ENCODE measurements around the gene RAD18.

Gene RAD18

DNA sequence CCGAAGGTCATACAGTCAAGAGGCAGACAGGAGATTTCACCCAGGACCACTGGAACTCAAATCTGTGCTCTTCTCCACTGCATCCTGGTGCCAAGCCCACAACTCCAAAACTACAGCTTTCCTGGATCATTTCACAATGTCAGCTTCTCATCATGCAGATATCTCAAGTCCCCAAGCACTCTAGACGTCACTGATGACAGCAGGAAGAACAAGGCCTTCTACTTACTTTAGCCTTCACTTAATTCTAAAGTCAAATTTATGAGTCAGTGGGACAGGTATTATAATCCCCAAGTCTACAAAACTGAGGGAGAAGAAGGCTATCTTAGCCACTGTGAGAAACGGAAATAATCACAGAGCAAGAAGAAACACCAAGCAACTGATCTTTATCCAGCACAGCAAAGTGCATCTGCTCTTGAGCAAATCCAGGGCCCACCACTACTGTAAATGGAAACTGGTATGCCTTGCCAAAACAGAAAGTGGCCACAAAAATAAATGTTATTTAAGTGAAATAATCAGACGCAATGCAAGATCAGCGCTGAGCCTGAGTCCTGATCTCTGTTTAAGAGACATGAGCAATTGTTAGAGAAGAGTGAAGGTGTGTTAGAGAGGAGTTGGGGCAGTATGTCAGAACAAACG, 928 bp downstream of the RAD18 start:
- no peak for DNase-seq

DNA sequence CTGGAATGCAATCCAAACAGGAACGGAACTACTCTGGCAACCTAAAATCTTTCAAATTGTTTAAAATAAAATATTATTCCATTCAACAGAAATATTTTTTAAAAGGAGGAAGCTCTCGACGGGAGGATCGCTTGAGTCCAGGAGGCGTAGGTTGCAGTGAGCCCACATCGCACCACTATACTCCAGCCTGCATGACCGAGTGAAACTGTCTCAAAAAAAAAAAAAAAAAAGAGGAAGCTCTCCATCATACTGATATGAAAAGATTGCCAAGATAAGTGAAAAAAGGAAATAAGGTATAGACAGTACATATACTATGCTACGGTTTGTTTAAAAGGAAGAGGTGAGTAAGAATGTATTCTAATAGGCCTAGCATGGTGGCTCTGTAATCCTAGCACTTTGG, 3.6 kb downstream of the RAD18 start:
- no peak for DNase-seq

DNA sequence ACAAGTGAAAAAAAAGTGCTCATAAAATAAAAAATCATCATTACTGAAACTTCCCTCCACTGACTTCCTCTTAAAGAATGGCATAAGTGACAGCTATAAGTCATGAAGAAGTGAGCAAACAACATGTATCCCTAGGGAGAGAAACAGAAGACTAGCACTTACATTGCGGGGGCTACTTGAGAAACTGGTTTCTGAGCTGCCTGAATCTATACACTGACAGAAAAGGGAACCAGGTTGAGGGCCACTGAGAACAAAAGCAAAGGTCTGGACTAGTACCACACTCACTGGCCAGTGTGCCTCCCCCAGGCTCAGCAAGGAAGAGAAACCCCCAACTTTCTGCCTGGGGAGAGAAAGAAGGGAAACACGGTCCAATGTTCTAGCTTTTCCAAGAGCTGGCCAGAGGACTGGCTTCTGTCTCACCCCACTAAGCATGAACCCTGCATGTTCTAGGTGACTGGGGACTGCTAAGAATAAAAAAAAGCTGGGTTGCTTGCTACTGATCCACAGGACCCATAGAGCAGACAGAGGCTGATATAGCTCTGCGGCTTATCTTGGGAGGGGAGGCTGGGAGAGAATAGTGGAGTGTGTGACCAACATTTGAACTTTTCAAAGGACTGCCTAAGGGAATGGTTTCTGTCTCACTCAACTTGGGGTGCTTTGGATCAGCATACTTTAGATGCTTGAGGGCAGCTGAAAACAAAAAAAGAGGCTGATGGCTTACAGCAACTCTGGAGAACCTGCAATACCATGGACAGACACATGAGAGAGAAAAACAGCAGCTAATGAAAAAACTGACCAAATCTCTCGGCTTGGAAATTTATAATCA, 8.1 kb downstream of the RAD18 start:
- DNase-seq: no peak

DNA sequence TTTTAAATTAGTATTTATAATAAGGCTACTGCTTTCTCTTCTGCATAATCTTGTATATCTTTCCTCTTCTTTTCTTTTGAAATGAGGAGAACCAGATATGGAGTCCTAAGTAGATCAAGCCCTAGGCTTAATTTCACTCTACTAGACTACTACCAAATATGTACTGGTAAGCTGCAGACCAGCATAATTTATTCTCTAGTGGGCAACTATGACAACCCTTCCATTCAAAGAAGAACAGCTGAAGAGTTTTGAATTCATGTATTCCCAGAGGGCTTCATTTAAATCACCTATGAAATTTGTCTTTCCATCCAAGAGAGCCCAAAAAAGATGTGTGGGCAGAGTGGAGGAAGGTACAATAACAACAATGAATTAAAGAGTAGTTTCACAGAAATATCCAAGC, 10.0 kb downstream of the RAD18 start:
- DNase-seq: no peak

DNA sequence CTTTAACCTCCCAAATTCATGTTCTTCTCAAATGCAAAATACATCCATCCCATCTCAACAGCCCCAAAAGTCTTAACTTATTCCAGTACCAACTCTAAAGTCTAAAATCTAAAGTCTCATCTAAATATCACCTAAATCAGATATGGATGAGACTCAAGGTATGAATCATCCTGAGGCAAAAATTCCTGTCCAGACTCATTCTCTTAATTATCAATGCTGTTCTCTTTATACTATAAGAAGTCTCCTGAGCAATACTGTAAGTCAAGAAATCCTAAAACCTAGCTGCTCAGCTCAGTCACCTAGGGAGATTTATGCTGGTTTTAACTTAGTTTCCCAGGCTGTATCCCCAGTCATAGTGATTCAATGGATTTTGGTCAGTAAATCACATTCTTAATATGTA, 11.1 kb downstream of the RAD18 start:
- no peak for DNase-seq

DNA sequence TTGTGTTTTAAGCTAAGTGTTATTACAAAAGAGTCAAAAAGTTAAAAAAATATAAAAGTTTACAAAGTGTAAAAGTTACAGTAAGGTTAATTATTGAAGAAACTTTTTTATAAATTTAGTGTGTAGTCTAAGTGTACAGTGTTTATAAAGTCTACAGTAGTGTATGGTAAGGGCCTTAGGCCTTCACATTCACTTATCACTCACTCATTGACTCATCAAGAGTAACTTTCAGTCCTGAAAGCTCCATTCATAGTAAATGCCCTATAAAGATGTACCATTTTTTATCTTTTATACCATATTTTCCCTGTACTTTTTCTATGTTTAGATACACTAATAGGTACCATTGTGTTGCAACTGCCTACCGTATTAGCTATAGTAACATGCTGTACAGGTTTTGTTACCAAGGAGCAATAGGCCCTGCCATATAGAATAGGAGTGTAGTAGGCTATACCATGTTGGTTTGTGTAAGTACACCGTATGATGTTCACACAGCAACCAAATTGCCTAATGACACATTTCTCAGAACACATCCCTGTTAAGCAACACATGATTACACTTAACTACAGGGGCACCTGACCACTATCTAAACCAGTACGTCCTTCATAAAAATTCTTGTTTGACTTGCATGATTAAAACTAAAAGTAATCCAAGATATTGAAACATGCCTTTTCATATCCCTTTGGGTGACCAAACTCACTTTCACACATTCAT, 17.2 kb downstream of the RAD18 start:
- no peak for DNase-seq

DNA sequence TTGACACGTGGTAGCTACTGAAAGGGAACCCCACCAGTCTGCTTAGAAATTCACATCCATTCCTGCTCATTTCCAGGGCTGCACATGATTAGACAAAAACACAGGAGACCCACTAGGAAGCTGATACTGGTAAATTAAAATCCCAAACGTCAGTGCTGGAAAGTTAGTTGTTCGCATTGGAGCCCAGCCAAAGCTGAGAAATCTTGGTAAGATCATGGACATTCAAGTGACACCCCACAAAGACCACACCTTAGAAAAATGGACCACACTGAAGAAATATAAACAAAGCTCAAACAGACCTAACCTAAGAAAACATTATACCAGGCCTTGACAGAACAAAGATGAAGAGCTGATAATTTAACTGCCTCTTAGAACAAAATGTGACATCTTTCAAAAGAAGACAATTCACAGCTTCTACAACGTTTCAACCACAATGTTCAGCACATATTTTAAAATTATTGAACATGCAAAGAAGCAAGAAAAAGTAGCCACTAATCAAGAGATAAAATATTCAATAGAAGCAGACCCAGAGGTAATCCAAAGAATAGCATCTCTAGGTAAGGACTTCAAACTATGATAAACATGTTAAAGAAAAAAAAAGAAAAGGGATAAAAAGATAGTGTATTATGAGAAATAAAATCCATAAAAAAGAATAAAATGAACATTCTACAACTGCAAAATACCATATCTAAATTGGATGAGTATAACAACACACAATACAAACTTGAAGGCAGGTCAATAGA, 20.4 kb downstream of the RAD18 start:
- DNase-seq: no peak

DNA sequence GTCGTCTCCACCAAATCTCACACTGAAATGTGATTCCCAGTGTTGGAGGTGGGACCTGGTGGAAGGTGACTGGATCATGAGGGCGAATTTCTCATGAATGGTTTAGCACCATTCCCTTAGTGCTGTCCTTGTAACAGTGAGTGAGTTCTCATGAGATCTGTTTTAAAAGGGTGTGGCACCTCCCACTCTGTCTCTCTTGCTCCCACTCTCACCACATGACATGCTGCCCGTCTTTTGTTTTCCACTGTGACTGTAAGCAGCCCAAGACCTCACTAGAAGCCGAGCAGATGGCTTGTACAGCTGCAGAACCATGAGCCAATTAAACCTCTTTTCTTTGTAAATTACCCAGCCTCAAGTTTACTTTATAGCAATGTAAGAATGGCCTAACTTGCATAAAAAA, 21.2 kb downstream of the RAD18 start:
- DNase-seq: no peak

DNA sequence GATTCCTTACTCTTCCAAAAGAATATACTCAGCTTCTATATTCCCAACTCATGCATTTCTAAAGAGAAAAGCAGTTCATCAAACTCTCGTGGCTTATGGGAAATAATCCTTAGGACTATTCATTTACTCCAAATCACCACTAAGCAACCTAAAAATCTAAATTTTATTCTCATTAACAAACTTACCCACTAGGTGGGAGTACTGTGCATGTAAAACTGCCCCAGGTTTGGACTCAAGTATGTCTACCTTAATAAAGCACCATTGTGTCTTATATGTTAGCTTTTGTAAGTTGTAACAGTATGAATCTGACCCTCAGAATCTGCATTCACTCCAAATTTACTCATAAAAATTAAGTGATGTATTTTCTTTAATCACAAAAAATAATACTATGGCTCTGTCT, 25.3 kb downstream of the RAD18 start:
- no peak for DNase-seq

DNA sequence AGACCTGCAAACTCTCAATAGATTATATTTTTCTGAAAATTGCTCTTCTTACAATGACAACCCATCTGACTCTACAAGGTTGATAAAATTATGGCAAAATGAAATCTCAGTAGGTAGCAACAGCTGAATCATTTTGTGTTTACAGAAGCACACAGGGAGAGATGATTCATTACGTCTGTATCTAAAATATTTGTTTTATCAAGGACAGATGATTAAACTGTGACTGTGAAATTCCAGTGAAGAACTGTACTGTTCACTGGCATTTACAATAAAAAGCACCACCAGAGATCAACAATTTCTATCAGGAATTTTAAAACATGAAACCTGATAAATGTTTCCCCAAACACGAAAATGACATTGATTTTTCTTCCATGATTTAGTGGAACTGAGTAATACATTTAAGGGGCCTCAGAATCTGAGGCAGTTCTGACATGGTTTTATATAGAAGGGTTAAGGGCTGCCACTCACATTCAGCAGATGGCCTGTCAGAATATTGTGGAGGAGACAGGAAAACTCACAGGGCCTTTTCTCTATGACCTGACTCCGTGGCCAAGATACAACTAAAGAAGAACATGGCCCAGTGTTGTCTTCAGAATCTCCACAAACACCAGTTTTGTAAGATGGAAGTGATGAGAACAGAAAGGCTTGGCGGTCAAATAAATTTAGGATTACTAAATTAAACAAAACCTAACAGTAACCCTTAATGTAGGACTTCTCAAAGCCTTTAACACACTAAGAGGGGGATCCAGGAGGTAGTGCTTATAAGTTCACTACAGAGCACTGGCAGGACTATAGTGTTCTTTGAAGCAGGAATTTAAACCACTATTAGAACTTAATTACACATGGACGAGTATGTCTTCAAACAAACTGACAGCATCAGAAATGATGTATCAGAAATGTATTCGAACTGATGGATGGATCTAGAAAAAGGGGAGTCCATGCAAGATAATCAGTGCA, 25.9 kb downstream of the RAD18 start:
- no peak for DNase-seq

DNA sequence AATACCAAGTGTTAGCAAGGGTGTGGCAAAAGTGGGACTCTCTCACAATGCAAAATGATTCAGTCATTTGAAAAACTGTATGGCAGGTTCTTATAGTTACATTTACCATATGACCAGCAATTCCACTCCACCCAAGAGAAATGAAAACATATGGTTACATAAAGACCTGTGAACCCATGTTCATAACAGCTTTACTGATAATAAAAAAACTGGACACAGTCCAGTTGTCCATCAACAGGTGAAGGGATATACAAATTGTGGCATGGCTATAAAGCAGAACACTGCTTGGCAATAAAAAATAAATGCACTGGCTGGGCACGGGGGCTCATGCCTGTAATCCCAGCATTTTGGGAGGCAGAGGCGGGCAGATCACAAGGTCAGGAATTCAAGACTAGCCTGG, 30.8 kb downstream of the RAD18 start:
- DNase-seq: no peak

DNA sequence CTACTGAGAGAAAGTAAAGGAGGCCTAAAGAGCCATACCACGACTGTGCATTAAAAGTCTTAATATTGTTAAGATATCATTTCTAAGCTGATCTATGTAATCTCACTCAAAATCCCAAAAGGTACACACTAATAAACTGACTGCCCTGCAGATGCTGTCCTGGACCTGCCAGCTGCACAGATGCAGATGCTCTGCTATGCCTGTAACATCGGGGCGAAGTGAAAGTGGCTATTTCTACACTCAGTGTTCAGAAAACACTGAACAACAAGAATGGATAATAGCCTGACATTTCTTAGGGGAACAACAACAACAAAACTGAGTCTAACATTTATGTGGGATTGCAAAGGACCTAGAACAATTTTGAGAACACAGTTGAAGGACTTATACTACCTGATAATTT, 31.9 kb downstream of the RAD18 start:
- DNase-seq: no peak

DNA sequence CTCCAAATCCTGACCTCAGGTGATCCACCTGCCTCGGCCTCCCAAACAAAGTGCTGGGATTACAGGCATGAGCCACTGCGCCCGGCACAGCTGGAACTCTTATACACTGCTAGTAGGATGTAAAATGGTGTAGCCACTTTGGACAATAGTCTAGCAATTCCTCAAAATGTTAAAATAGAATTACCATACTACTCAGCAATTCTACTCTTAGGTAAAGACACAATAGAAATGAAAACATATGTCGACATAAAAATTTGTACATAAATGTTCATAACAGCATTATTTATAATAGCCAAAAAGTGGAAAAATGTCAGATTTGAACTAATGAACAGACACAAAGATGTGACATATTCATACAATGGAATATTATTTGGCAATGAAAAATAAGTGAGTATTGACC, 33.4 kb downstream of the RAD18 start:
- DNase-seq: no peak

DNA sequence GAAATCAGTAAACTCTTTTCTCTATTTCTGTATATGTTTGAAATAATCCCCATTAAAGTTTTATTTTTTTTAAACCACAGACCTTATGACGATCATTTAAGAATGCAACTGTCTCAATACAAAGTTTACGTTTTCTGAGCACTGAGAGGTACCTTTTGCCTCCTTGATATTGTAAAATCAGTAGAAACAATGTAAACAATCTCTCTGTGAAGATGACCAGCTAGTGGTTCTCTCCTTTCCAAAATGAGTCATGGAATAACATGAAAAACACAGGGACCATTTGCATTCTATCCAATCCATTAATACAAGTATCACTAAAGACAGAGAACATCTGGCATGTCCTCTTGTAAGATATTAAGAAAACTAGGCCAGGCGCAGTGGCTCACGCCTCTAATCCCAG, 48.8 kb downstream of the RAD18 start:
- no peak for DNase-seq

DNA sequence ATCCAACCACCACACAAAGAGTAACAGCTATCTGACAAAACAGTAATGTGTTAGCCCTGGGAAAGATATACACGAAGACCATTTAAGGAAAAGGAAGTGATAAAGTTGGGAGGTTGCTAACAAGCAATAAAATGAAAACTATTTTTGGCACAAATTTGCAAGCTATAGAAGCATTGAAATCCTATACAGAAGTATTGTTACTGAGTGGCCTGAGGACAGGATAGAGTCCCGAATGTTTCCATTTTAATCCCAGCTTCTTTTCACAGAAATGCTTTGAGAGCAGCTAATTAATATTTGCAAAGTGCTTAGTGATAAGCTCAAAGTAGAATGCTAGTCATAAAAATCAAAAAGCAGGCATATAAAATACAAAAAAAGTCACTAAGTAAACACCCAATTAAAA, 51.5 kb downstream of the RAD18 start:
- no peak for DNase-seq

DNA sequence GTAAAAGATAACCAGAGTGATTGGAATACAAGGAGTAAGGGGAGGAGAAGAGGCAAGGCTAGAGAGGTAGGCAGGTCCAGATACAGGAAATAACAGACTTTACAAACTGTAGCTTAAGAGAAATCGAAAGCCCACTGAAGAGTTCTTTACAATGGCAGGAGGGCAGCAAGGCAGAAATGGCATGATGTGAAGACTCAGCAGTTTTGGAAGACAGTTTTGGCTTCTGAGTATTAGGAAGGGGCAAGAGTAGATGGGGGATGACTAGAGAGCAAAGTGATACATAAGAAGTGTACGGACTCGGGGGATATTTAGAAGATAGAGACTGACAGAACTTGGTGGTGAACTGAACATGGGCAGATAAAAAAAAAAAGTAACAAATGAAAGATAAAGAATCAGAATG, 54.1 kb downstream of the RAD18 start:
- DNase-seq: no peak

DNA sequence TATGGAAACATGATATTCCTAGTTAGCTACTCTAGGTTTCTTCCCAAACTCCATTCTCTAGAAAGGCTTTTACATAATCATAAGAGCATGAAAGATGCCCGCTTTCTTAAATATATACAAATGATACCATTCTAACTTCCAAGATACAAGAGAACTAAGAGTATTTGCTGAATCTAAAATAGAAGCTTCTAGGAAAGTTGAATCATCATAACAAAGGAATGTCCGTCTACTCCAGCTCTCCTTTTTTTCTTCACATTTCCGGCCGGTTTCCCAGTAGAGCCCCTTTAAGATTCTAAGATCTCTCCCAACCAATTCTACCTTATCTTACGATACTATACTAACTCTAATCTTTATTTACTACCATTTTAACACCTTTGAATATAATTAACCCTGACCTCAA, 60.1 kb downstream of the RAD18 start:
- DNase-seq: no peak

DNA sequence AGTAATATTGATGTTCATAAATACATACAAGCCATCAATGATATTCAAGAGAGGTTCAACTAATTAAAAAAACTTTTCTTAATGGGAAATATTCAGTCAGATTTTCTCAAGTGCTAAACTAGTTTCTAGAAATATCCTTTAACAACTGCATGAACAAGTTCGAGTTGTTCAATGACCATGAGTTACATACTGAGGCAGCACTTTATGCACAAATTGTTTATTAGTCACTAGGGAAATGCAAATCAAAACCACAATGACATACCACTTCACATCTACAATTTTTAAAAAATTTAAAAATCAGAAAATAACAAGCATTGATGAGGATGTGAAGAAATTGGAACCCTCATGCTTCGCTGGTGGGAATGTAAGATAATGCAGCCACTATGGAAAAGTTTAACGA, 62.4 kb downstream of the RAD18 start:
- DNase-seq: no peak

DNA sequence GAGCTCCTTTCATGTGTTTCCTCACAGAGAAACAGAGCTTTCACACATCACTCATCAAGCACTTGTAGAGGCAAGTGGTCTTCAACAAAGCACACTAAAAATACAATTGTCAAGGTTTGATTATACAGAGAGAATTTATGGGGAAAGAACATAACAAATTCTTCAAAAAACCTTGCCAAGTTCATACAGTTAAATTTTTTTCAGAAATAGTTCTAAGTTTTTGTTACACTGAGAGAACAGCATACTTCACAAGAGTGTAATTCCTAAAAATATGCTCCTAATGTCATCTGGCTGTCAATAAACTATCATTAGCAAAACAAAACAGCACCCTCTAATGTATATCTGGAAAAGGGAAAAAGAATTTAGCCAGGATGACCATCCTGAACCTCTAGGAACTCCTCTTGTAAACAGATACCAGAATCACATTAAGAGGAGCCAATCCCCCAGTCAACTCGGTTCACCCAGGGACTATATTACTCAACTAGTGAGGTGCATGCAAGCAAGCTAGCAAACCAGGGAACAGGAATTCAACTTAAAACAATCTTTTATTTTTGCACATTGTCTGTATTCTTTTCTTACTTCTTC, 63.3 kb downstream of the RAD18 start:
- no peak for DNase-seq

DNA sequence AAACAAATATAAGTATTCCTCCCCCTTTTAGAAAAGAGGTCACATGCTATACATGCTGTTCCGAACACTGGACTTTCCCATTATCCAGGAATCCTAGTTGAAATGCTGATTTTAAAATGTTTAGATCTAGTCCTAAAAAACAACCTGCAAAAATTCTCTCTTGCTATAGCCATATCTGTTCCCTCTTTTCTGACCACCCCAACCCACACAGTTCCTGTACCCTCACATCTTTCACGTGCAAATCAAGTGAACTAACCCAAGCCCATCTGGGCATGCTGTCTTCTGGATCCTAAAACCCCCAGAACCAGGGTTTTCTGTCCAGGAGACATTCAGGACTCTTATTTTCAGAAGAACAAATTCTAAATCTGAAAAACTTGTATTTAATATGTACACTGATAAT, 67.4 kb downstream of the RAD18 start:
- DNase-seq: no peak

DNA sequence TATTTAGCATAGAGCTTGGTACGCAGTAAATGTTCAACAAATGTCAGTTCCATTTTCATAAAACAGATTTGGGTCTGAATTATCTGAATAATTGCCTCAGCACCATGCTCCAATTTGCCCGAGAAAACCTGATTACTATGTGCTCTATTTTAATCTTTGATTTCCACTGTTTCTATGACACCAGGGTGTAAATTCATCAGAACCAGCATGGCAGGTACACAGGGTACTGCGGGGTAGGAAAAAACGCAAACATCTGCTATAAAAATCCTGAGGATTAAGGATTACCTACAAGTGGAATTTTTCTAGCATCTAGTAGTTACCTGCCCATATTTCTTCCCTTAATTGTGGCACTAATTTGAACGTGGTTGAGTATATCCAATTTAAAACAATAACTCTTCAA, 70.3 kb downstream of the RAD18 start:
- no peak for DNase-seq

DNA sequence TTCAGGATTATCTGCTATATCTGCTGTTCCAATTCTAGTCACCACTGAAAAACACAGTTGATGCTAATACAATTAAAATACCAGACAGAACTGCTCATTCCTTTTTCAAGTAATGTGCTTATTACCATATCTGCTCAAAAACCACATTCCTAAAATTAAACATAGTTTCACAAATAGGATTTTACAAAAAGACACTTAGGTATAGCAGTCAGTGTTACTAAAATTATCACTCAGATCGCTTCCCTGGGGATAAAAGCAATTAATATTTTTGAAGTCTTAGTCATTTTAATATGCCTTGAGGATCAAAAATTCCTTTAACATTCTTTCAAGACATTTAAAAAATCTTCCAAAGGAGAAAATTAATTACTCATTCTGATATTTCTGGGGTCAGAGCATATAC, 71.5 kb downstream of the RAD18 start:
- DNase-seq: no peak

Data from activated CD8-positive, alpha-beta memory T cell treated with anti-CD3 and anti-CD28 coated beads, Interleukin-2, amount 50 U/mL, for 48 hours (primary cell).